ENCODE results near the gene PCSK7. TPM values are rescaled to one million over a fixed set of nuclear protein-coding genes. Genes with fewer than 3 reads are reported as not detected.

Gene PCSK7
- total and polyA plus RNA-seq, 10 of the 15 experiments (the other 5 are each of a cell fraction or from before 2014, with no cell fraction given), result 5.5 to 81.5 (median 51.6) TPM

- H3K27ac ChIP-seq (ENCODE audit: control insufficient read depth, insufficient read depth), result no peak within 1 kb of the TSS
- no peak for ATAC-seq
- CTCF ChIA-PET, result interaction anchor here (2.1 kb wide), 1 partner anchor 18 kb away, joined by 5 read pairs; no protein-coding TSS in a partner anchor
- no peaks in the 10 kb centered on the region for H3K27me3 ChIP-seq (replicated peaks in 1 of 2; ENCODE audit: control insufficient read depth in 2 of 2, insufficient read depth in 2 of 2, low read length in 1 of 2)
- no peak within 1 kb of the TSS for H2AFZ ChIP-seq (ENCODE audit: control insufficient read depth, low read depth, low read length)
- SMC1A ChIA-PET (ENCODE audit: uncharacterized antibody, unreplicated experiment), result no interaction called here
- H3K36me3 ChIP-seq (ENCODE audit: control insufficient read depth in 2 of 2, insufficient read depth in 2 of 2, low read length in 1 of 2), result no peaks in the 10 kb centered on the region; a peak in 2 of 4 replicates
- no peak within 1 kb of the TSS for H3K4me2 ChIP-seq (ENCODE audit: control insufficient read depth, insufficient read depth)
- RAD21 ChIA-PET (ENCODE audit: unreplicated experiment), result no interaction called here
- H3K9ac ChIP-seq (ENCODE audit: control insufficient read depth, insufficient read depth, low read length), result no peak within 1 kb of the TSS
- WGBS (ENCODE audit: insufficient coverage, insufficient replicate concordance, low lambda C conversion rate, missing lambda C conversion rate), result 91% methylated on average over 31 of the region's 34 CpGs
- no peak for DNase-seq (ENCODE audit: low read depth, low spot score)
- H4K20me1 ChIP-seq (ENCODE audit: control insufficient read depth, insufficient read depth), result no peaks in the 10 kb centered on the region
- no peak within 1 kb of the TSS for H3K4me3 ChIP-seq
- TF ChIP-seq ELK1 (IDR thresholded peaks at IDR 0.05; ENCODE audit: low read depth, low read length) (no peak), HDAC6 (IDR thresholded peaks at IDR 0.05; ENCODE audit: unreplicated experiment) (no peak), E2F4 (IDR thresholded peaks at IDR 0.05; ENCODE audit: low read depth, low read length) (no peak), NR2C1 (IDR thresholded peaks at IDR 0.05) (no peak), SUZ12 (IDR thresholded peaks at IDR 0.05; ENCODE audit: unreplicated experiment) (no peak), MXI1 (IDR thresholded peaks at IDR 0.05; ENCODE audit: low read depth, low read length) (no peak), NR2C2 (IDR thresholded peaks at IDR 0.05; ENCODE audit: borderline replicate concordance, control insufficient read depth, insufficient read length, low read depth) (no peak), TARDBP (IDR thresholded peaks at IDR 0.05; ENCODE audit: borderline replicate concordance) (no peak), HDGF (IDR thresholded peaks at IDR 0.05) (no peak)
- intact Hi-C loops (cut with micrococcal nuclease; ENCODE audit: unreplicated experiment), result no loop called here
- no peak for FAIRE-seq
- H3K79me2 ChIP-seq (ENCODE audit: control insufficient read depth, insufficient read depth, low read length), result no peaks in the 10 kb centered on the region
- no TSS peak for BruUV-seq (replicated peaks)
- H3K4me1 ChIP-seq (ENCODE audit: control insufficient read depth, insufficient read depth, low read length), result no peaks in the 10 kb centered on the region
- POLR2A ChIA-PET, result no interaction called here
- in situ Hi-C loops (cut with MboI), result no loop called here
- no peaks in the 10 kb centered on the region for H3K9me3 ChIP-seq (replicated peaks; ENCODE audit: control insufficient read depth, insufficient read depth, low read length)
Measured at GRCh38 chr11:117199053-117199915, 32.6 kb downstream of the PCSK7 start, which contains the start of gene TAGLN. Gene TAGLN, plus strand, starts transcription at chr11:117199370. Its CDS starts 3,644 bp downstream, at chr11:117203014.

Data from GM12878 (cell line).